Ovary (tissue), 9 donors: ENCODE results near the gene MT2A. TPM values are rescaled to one million over a fixed set of nuclear protein-coding genes. Genes with fewer than 3 reads are reported as not detected.

Source experiments
- DNase-seq, 5 donors: peaks; one replicate each; pipeline ENCODE4 v3.0.0-alpha.2; 2019 to 2020
- H3K27ac ChIP-seq, 2 donors: fragments of 200-600 bp; one replicate each; pipeline versions ENCODE4 v1.5.1 to v1.8.0; 2019 to 2022
- H3K27me3 ChIP-seq: fragments of 200-600 bp; one replicate; pipeline ENCODE4 v1.8.0; 2022
- H3K36me3 ChIP-seq: fragments of 200-600 bp; sonication (generic); one replicate; pipeline ENCODE4 v1.5.1; 2019
- H3K4me1 ChIP-seq: one replicate; pipeline ENCODE4 v1.8.1; 2013; ENCODE audit warnings: mild to moderate bottlenecking, moderate library complexity; ENCODE audit not compliant: insufficient read depth
- H3K4me3 ChIP-seq: fragments of 200-600 bp; sonication (generic); one replicate; pipeline ENCODE4 v1.5.1; 2017
- H3K9me3 ChIP-seq, 2 donors: fragments of 200-600 bp in 1 of 2; sonication (generic) in 1 of 2; one replicate each; pipeline versions ENCODE4 v1.5.1 to v1.8.1; 2013 to 2019; ENCODE audit warnings: mild to moderate bottlenecking in 1 of 2, moderate library complexity in 1 of 2
- EP300 ChIP-seq: sonication (generic); formaldehyde crosslinking; IDR thresholded peaks from one replicate; pipeline ENCODE4 v1.6.1; 2017; ENCODE audit warnings: antibody characterized with exemption
- POLR2A ChIP-seq: fragments of 450-650 bp; IDR thresholded peaks from one replicate; pipeline ENCODE4 v1.6.1; 2017; ENCODE audit warnings: antibody characterized with exemption, mild to moderate bottlenecking, moderate library complexity
- WGBS, 3 donors: extraction: QIAGEN DNeasy Blood & Tissue Kit in 1 of 3; methylation state at CpG; one replicate each; pipeline versions ENCODE4 v1.1.5 to v1.1.7; 2013 to 2017; 5-methylcytosine and 5-hydroxymethylcytosine counted together
- intact Hi-C, 4 donors: fragments of 100-400 bp; cut with DNase I; formaldehyde crosslinking; loops; one replicate each; pipeline versions ENCODE4 v1.11.0 to v1.15.1; 2022 to 2023
- polyA plus RNA-seq, 2 donors: library from polyadenylated mRNA; stranded (reverse); fragments of 200-250 nt in 1 of 2; fragments of 350-450 nt in 1 of 2; fragmentation: Illumina TruSeq in 1 of 2; extraction: RNeasy Lipid Tissue Mini Kit (QIAGEN cat#74804) in 1 of 2; gene quantifications; one replicate each; pipeline ENCODE4 v1.2.3, GENCODE V29; 2013 to 2014
- total RNA-seq, 7 donors: library from RNA; depleted of rRNA in 2 of 7; stranded (reverse); fragments of >200 nt in 2 of 7; fragmentation: NEBNext Ultra II Directional in 3 of 7; extraction: Animal tissue kit (Norgen Biotek cat#: 25700) in 3 of 7; gene quantifications; one replicate each; pipeline versions ENCODE4 v1.1.0 to v1.2.4, GENCODE V29; 2016 to 2023
- TF ChIP-seq, protein P1 (sequence below), 3 donors: fragments of 450-650 bp in 2 of 3; fragments of 200-600 bp in 1 of 3; IDR thresholded peaks; one replicate each; pipeline versions ENCODE4 v1.5.1 to v1.8.0; 2016 to 2022; ENCODE audit warnings: antibody characterized with exemption in 3 of 3, mild to moderate bottlenecking in 1 of 3
- donor health status: DM: no; HTN: no; CAD: no; lungs with moderate emphysema.
- donor health status: DM: no; HTN: no; CAD: no.
- donor health status: Bipolar disorder and iron deficiency.
- donor health status: DM: yes; HTN: yes; CAD: no.
- donor health status: DM: no; HTN: no; CAD: no.
- donor health status: DM: yes; HTN: yes; CAD: no.

The MT2A gene
- total and polyA plus RNA-seq, 9 donors = 16.1 to 679 (median 136) TPM

DNA sequence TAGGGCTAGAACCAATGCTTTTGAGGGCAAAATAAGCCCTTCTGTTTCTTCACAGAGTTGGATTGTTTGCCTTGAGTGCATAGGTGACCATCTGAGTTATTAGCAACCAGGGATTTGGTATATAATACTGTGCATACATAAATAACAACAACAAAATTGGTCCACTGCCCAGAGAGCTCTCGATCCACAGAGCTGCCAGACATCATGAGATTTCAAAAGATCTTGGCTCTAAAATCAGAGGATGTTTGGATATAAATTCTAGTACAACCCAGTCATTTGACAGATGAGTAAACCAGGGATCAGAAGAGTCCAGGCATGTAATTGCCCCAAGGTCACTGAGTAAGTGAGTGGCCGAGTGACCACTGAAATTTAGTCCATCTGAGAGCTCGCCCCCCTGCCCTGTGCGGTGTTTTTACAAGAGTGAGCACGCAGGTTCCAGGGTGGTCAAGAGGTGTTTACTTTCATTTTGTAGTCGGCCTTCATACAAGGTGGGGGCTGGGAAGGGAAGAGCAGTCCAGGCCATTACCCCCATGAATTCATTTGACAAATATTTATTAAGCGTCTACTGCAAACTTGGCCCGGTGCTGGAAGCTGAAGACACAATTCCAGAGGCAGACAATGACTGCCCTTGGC, 1.8 kb upstream of the MT2A start:
- intact Hi-C loops = loop anchor here in 1 of 4 donors (5.0 to 10.0 kb wide), 2 partner anchors 381 to 698 kb away; partner anchors contain the start of gene NLRC5
- H3K27me3 ChIP-seq = no peaks in the 10 kb centered on the region
- no peaks in the 10 kb centered on the region for H3K9me3 ChIP-seq
- H3K27ac ChIP-seq = peak overlapping the region; percentile 79 to 81
- no peak overlapping the region for H3K4me3 ChIP-seq
- H3K36me3 ChIP-seq = no peaks in the 10 kb centered on the region
- WGBS, 3 donors = 23 to 28% (median 26%) methylated on average over 8 of the region's 8 CpGs
- peaks cover 26% of the 10 kb centered on the region for H3K4me1 ChIP-seq
- DNase-seq = peak in 4 of 5 donors; percentile 40 to 65 (median 48)
- TF ChIP-seq POLR2A (no peak), EP300 (no peak)
- TF ChIP-seq, protein P1, sequence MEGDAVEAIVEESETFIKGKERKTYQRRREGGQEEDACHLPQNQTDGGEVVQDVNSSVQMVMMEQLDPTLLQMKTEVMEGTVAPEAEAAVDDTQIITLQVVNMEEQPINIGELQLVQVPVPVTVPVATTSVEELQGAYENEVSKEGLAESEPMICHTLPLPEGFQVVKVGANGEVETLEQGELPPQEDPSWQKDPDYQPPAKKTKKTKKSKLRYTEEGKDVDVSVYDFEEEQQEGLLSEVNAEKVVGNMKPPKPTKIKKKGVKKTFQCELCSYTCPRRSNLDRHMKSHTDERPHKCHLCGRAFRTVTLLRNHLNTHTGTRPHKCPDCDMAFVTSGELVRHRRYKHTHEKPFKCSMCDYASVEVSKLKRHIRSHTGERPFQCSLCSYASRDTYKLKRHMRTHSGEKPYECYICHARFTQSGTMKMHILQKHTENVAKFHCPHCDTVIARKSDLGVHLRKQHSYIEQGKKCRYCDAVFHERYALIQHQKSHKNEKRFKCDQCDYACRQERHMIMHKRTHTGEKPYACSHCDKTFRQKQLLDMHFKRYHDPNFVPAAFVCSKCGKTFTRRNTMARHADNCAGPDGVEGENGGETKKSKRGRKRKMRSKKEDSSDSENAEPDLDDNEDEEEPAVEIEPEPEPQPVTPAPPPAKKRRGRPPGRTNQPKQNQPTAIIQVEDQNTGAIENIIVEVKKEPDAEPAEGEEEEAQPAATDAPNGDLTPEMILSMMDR (IDR thresholded peaks at IDR 0.05) = no peak

DNA sequence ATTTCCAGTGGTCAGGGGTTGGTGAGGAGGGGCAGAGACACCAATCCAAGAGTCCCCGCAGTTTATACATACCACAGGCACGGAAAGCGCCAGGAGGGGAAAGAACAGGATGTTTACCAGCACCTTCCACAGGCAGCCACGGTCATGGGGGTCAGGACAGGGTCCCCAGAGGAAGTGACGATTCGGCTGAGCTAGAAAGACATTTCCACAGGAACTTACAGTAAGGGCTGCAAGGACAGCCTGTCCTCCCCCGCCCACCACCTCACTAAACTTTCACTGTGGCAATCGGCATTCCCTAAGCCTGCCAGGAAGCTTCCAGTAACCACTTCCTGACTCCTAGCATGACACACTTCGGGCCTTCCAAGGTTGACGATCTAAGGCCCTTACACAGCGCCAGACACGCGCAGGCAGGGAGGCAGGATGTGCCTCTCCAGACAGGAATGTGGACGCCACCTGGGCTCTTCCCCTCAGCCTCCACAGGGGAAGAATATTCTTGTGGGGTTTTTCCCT, 1.2 kb upstream of the MT2A start:
- Histone ChIP-seq H3K4me3 (no peak overlapping the region), H3K27ac (peak overlapping the region; percentile 79 to 81), H3K4me1 (peaks cover 27% of the 10 kb centered on the region), H3K27me3 (no peaks in the 10 kb centered on the region), H3K36me3 (no peaks in the 10 kb centered on the region), H3K9me3 (no peaks in the 10 kb centered on the region)
- DNase-seq = peak; percentile 62 to 86 (median 73)
- TF ChIP-seq EP300 = peak; percentile 99
- TF ChIP-seq, protein P1 (IDR thresholded peaks at IDR 0.05) = no peak
- 37 to 47% (median 46%) methylated on average over 14 of the region's 14 CpGs for WGBS, 3 donors
- intact Hi-C loops = loop anchor here in 1 of 4 donors (5.0 to 10.0 kb wide), 2 partner anchors 380 to 698 kb away; partner anchors contain the start of gene NLRC5

DNA sequence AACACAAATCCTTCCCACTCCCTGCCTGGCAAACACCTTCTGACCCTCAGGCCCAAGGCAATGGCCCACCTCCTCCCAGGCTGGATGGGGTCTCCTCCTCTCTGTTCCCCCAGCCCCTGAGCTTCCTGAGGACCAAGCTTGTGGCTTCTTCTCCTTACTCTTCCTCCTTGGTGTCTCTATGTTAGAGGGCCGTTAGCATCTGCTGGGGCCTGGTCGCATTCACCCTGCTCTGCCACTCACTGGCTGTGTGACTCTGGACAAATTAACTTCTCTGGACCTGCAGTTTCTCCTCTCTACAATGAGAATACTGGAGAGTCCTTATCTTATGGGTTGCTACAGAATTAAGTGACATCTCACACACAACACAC, 725 bp upstream of the MT2A start:
- no peaks in the 10 kb centered on the region for H3K9me3 ChIP-seq
- H3K27me3 ChIP-seq = no peaks in the 10 kb centered on the region
- peak overlapping the region; percentile 76 for H3K4me3 ChIP-seq
- TF ChIP-seq POLR2A = no peak
- TF ChIP-seq EP300 = no peak
- TF ChIP-seq, protein P1 (IDR thresholded peaks at IDR 0.05) = no peak
- peak overlapping the region; percentile 79 to 81 for H3K27ac ChIP-seq
- no peaks in the 10 kb centered on the region for H3K36me3 ChIP-seq
- 79 to 84% (median 82%) methylated on average over 2 of the region's 2 CpGs for WGBS, 3 donors
- peaks cover 27% of the 10 kb centered on the region for H3K4me1 ChIP-seq
- no peak for DNase-seq
- intact Hi-C loops = loop anchor here in 1 of 4 donors (1.0 to 10.0 kb wide), 4 partner anchors 19 to 697 kb away; partner anchors contain the start of genes MT1X and NLRC5

DNA sequence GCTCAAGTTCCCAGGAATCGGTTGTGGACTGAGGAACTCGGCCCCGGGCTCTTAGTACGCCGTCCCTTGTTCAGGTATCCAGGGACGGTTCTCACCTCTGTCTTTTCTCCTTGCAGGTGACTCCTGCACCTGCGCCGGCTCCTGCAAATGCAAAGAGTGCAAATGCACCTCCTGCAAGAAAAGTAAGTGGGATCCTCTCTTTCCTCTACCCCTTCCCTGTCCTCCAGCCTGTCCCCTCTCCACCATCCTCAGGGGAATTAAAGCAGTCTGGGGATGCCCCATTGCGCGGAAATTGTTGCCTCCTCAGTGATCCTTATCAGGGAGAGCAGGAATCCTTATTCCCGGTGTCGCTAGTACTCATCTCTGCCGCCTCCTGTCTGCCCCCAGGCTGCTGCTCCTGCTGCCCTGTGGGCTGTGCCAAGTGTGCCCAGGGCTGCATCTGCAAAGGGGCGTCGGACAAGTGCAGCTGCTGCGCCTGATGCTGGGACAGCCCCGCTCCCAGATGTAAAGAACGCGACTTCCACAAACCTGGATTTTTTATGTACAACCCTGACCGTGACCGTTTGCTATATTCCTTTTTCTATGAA, 585 bp downstream of the MT2A start:
- WGBS, 3 donors = 0 to 1% (median 1%) methylated on average over 20 to 21 of the region's 21 CpGs
- no peaks in the 10 kb centered on the region for H3K36me3 ChIP-seq
- intact Hi-C loops = loop anchor here in 1 of 4 donors (1.0 to 10.0 kb wide), 4 partner anchors 18 to 696 kb away; partner anchors contain the start of genes MT1X and NLRC5
- peak overlapping the region; percentile 76 for H3K4me3 ChIP-seq
- H3K9me3 ChIP-seq = no peaks in the 10 kb centered on the region
- no peaks in the 10 kb centered on the region for H3K27me3 ChIP-seq
- no peak for TF ChIP-seq POLR2A
- H3K4me1 ChIP-seq = peaks cover 27% of the 10 kb centered on the region
- no peak for DNase-seq
- peak overlapping the region in 1 of 2 donors; percentile 81 for H3K27ac ChIP-seq
